ENCODE measurements around the gene MYO16. TPM values are rescaled to one million over a fixed set of nuclear protein-coding genes. Genes with fewer than 3 reads are reported as not detected.

MYO16 gene
- total RNA-seq, 1 donor from 2014 or later: 0.49 TPM

DNA sequence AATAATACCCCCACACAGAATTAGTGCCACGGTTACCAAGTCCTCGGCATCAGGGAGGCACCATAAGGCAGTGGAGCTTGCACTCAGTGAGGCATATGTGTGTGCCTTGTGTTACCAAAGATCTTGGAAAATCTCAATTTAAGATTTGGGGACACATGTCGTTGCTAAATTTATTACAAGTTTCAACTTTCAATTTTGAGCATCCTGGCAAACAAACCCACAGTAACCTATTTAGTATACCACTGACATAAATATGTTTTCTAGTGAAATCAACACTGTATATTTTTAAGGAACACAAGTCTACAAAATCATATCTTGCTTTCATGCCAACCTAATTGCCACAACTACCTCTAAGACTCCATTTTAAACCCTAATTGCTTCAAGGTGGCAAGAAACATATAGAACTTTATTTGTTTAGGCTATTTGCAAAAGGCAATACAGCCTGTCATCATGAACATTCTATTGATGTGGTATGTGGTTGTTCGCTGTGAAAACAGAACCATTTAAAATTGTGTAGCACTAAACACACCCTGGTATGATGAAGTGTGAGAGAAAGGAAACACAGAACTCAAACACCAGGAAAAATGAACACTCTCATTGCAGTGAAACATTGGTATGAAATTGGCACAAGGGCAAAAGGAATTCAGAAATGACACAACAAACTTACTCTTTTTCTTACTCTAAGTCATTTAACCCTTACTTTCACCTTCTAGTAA lies 625.9 kb downstream of the MYO16 start:
- peaks cover 13% of the 10 kb centered on the region for H3K4me1 ChIP-seq
- TF ChIP-seq POLR2AphosphoS5 (IDR thresholded peaks at IDR 0.05; ENCODE audit: insufficient read depth in 1 of 2, low read depth in 1 of 2) (no peak), POLR2A (IDR thresholded peaks at IDR 0.05) (no peak)
- TF ChIP-seq, protein P1, sequence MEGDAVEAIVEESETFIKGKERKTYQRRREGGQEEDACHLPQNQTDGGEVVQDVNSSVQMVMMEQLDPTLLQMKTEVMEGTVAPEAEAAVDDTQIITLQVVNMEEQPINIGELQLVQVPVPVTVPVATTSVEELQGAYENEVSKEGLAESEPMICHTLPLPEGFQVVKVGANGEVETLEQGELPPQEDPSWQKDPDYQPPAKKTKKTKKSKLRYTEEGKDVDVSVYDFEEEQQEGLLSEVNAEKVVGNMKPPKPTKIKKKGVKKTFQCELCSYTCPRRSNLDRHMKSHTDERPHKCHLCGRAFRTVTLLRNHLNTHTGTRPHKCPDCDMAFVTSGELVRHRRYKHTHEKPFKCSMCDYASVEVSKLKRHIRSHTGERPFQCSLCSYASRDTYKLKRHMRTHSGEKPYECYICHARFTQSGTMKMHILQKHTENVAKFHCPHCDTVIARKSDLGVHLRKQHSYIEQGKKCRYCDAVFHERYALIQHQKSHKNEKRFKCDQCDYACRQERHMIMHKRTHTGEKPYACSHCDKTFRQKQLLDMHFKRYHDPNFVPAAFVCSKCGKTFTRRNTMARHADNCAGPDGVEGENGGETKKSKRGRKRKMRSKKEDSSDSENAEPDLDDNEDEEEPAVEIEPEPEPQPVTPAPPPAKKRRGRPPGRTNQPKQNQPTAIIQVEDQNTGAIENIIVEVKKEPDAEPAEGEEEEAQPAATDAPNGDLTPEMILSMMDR (IDR thresholded peaks at IDR 0.05): no peak
- H3K36me3 ChIP-seq: no peaks in the 10 kb centered on the region
- no peak overlapping the region for H3K4me3 ChIP-seq
- no peak for DNase-seq (ENCODE audit: extremely low spot score in 2 of 2)
- H3K9me3 ChIP-seq: no peaks in the 10 kb centered on the region
- H3K27ac ChIP-seq: no peak overlapping the region
- H3K27me3 ChIP-seq: no peaks in the 10 kb centered on the region
- intact Hi-C loops (cut with DNase I): no loop called here

GRCh38 chr13:109256866-109257760 lies 627.7 kb downstream of the MYO16 start:
- TF ChIP-seq POLR2A (IDR thresholded peaks at IDR 0.05) (no peak), POLR2AphosphoS5 (IDR thresholded peaks at IDR 0.05; ENCODE audit: insufficient read depth in 1 of 2, low read depth in 1 of 2) (peak in 1 of 2 donors; percentile 83)
- TF ChIP-seq, protein P1 (IDR thresholded peaks at IDR 0.05): no peak
- intact Hi-C loops (cut with DNase I): no loop called here
- Histone ChIP-seq H3K4me1 (peaks cover 13% of the 10 kb centered on the region), H3K27ac (no peak overlapping the region), H3K4me3 (no peak overlapping the region), H3K36me3 (no peaks in the 10 kb centered on the region), H3K27me3 (no peaks in the 10 kb centered on the region), H3K9me3 (no peaks in the 10 kb centered on the region)
- DNase-seq (ENCODE audit: extremely low spot score in 2 of 2): no peak
